KBM-7 (cell line): ENCODE results near the gene ZNF575.
A peak's percentile ranks its signal among the peaks of the same experiment; 100 is the strongest.

Experiments used
- DNase-seq: peaks from one replicate; pipeline ENCODE4 v3.0.0-alpha.2; 2015
- in situ Hi-C: fragments of 300-500 bp; cut with MboI; formaldehyde crosslinking; loops from 2 replicates; pipeline ENCODE4 v1.14.3; 2020; ENCODE audit warnings: low sequenced_read_pairs, low pct_unique_long_range_greater_than_20kb, mixed read lengths

The ZNF575 gene

GRCh38 chr19:43532962-43533545 lies at the start of gene ZNF575:
Gene ZNF575 (plus strand): TSS chr19:43533188. CDS start chr19:43534423, 1,235 bp downstream.
- in situ Hi-C loops: no loop called here

GRCh38 chr19:43483281-43483680 lies 49.7 kb upstream of the ZNF575 start:
- no peak for DNase-seq
- in situ Hi-C loops: no loop called here

More at GRCh38 chr19:43532962-43533545, at the start of gene ZNF575:
- DNase-seq: peak; percentile 94

GRCh38 chr19:43485951-43486350 lies 47.0 kb upstream of the ZNF575 start:
- in situ Hi-C loops: no loop called here
- DNase-seq: no peak

- no peak for DNase-seq
- in situ Hi-C loops: no loop called here
Observed at GRCh38 chr19:43486412-43486811, 46.6 kb upstream of the ZNF575 start.

GRCh38 chr19:43488179-43488578 lies 44.8 kb upstream of the ZNF575 start:
- DNase-seq: no peak
- in situ Hi-C loops: no loop called here

GRCh38 chr19:43489310-43489709 lies 43.7 kb upstream of the ZNF575 start:
- peak; percentile 67 for DNase-seq
- in situ Hi-C loops: no loop called here

- DNase-seq: no peak
- in situ Hi-C loops: no loop called here
Observed at GRCh38 chr19:43489979-43490599, 42.9 kb upstream of the ZNF575 start.

- in situ Hi-C loops: no loop called here
Observed at GRCh38 chr19:43490759-43491158, 42.2 kb upstream of the ZNF575 start.

GRCh38 chr19:43495082-43495481 lies 37.9 kb upstream of the ZNF575 start:
- DNase-seq: no peak
- in situ Hi-C loops: no loop called here

More at GRCh38 chr19:43490759-43491158, 42.2 kb upstream of the ZNF575 start:
- no peak for DNase-seq

- in situ Hi-C loops: no loop called here
- DNase-seq: no peak
Observed at GRCh38 chr19:43496960-43497359, 36.0 kb upstream of the ZNF575 start.

GRCh38 chr19:43498233-43498842 lies 34.6 kb upstream of the ZNF575 start:
- no peak for DNase-seq
- in situ Hi-C loops: no loop called here

GRCh38 chr19:43499042-43499441 lies 33.9 kb upstream of the ZNF575 start:
- in situ Hi-C loops: no loop called here
- no peak for DNase-seq

GRCh38 chr19:43501661-43502418 lies 31.1 kb upstream of the ZNF575 start:
- no peak for DNase-seq
- in situ Hi-C loops: no loop called here

- DNase-seq: no peak
- in situ Hi-C loops: no loop called here
Observed at GRCh38 chr19:43502419-43502976, 30.5 kb upstream of the ZNF575 start.

GRCh38 chr19:43503501-43504425 lies 29.2 kb upstream of the ZNF575 start:
- in situ Hi-C loops: no loop called here
- DNase-seq: peak; percentile 92

- no peak for DNase-seq
- in situ Hi-C loops: no loop called here
Observed at GRCh38 chr19:43504426-43505185, 28.4 kb upstream of the ZNF575 start, which contains the start of gene PHLDB3. Gene PHLDB3 (minus strand): TSS chr19:43504746. CDS start chr19:43504118, 628 bp downstream.

GRCh38 chr19:43505186-43505456 lies 27.9 kb upstream of the ZNF575 start:
- DNase-seq: no peak
- in situ Hi-C loops: no loop called here

- DNase-seq: no peak
- in situ Hi-C loops: no loop called here
Observed at GRCh38 chr19:43505941-43506340, 27.0 kb upstream of the ZNF575 start.
